ENCODE measurements around the gene TOMM22.
A peak's percentile ranks its signal among the peaks of the same experiment; 100 is the strongest.

The TOMM22 gene

DNA sequence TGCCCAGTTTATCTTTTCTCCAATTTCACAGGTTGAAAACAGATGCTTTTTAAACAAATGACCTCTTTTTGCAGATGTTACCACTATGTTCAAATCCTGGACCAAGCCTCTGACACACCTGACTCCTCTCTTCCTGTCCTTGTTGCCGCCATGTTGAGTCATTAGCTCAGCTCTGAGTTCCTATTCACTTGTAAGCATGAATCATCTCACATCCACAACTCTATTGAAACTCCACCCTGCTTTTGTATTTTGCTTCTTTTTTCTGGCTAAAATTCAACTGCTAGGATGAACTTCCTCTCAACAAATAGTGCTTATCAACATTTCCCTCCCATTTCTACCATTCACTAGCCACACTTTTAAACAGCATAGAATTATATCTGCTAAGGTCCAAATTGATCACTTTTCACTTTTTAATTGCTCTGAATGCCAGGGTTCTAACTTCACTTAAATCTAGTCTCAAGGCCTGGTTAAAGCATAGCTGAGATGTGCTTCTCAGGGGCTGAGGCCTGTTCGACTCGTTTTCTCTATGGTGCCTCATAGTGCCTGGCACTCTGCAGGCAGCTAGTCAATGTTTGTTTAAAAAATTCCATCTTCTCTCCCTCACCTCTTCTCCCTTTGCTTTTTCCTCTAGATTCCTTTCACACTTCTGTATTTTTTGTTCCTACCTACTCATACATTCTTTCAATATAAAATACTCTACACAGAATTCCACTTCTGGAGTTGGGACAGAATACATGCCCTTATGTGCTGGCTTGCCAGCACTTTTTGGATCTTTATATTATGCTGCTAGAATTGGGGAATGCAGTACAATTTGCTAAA lies 15.1 kb downstream of the TOMM22 start:
- DNase-seq, result no peak

DNA sequence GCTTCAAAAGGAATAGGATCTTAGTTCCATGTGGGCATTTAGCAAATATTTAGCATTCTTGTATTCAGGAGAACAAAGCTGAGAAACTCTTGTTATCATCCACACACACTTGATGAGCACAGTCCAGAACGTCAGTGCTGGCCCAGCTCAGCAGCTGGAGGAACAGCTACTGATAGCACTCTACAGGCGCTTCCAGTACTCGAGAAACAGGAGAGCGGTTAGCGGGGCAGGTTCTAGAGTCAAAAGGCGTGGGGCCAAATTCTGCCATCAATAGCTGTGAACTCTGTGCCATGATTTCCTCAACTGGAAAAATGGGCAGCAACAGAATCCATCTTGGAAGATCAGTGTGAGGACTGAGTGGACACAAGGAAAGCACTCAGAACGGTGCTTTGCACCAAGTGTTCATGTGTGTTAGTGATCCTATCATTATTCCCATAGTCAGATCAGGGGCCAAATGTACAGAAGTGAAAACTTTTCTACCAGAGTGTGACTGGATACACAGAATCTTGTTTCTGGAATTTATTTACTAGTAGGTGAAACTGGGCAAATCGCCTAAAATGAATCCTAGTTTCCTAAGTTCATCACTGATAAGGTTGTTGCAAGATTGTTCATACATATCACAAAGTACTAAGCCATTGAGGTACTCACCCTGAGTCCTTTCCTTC lies 15.8 kb downstream of the TOMM22 start:
- no peak for DNase-seq

DNA sequence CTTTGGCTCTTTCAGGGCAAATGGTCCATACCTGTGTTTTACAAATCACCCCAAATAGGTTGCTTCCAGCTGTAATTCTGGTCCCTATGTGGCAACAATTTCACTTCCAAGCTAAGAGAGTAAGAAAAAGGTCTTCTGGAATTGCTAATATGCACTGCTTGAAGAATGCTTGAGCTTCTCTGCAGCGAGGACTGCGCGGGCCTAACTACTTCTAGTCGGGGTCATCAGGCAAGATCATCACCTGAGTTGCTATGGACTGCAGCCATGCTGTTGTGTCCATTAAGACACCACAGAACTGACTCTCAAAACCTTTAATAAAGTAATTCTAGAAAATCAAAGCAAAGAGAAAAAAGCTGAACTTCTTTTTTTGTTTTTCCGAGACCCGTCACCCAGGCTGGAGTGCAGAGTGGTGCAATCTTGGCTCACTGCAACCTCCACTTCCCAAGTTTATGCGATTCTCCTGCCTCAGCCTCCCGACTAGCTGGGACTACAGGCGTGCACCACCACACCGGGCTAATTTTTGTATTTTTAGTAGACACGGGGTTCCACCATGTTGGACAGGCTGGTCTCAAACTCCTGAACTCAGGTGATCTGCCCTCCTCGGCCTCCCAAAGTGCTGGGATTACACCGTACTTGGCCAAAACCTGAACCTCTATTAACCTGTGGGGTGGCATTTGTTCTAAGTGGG lies 16.8 kb downstream of the TOMM22 start:
- DNase-seq, result no peak

DNA sequence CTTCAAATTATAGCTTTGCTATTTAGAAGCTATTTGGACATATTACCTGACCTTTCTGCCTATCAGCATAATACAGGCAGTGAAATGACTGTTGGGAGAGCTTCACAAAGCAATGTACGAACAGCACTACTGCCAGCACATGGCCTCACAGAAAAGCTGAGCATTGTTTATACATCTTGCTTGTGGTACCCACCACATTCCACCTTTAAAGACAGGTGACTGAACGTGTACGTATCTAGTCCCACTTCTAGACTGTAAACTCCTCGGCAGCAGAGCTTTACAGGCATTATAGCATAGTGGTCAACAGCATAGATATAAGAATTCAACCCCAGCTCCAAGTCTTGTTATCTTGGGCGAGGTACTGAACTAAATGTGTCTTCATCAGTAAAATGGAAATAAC lies 17.4 kb downstream of the TOMM22 start:
- DNase-seq, result no peak

DNA sequence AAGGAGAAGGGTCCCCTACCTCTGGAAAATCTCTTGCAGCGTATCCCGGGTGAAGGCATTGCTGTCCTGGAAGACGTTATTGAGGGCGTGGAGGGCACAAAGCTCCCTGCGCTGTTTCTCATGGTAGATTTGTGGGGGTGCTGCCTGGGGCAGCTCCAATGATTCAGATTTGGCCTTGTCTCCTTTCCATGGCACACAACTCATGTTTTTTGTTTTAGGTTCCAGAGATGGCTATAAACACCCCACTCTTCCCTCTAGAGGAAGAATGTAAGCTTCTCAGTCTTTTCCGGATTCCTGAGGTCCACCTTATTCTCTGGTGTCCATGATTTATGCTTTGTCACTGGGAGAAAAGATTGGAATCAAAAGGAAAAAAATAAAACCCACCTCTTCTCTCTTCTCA lies 18.0 kb downstream of the TOMM22 start:
- DNase-seq, result no peak

DNA sequence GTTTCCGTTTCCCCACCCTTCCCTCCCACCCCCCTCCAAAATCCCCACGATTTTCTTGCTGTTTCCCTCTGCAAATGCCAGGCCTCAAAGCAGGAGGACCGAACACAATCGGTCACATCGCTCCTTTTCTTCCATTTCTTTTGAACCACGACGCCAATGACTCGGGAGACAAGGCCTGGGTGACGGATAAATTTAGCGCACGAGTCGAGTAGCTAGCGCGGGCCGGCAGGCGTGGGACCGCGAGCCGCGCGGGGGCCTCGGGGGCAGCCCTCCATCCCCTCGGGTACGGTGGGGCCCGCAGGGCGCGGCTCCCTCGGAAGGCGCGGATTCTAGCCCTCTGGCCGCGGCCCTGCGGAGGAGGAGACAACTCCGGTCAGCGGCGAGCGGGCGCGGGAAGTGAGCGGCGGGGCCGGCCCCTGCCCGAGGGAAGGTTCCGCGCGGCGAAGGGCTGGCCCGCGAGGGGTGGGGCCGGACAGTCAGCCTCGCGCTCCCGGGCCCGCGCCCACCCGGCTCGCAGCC lies 18.6 kb downstream of the TOMM22 start:
- no peak for DNase-seq

DNA sequence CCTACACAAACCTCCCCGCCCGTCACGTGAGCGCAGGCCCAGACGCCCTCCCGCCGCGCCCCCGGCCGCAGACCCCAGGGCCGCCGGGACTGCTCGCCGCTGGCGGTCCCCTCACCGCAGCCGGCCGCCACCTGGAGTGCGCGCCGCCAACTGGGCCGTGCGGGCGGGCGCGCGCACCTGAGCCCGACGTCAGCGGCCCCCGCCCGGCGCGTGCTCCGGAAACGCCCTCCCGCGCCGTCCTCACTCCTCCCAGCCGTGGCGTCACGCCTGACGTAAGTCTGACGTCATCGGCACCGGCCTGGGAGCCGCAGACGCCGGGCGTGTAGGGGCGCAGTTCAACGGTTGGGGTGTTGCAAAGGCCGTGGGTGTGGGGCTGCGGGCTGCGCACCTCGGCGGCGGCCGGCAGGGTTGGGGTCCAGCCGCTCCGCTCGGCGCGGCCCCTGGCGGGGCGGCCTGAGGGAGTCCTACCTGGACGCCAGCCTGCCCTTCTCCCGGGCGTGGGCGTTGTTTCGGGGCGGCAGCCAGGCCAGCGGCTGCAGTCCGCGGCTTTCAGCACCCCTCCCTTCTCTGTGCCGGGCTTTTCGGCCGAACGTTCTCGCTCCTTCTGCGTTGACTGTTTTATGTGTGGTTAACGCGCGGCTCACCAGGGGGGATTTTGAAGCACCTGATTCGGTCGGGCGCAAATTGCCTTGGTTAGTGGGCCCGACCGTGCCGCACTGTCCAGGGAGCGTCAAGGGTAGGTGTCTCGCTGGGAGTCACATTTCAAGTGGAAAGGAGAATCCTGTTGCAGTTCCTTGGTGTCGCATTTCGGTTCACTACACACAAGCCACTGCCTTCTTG lies 19.3 kb downstream of the TOMM22 start, which contains the start of gene JOSD1:
Gene JOSD1 (minus strand): TSS at position 155 of the 840 bp plus-strand sequence. CDS start 956 bp downstream, outside the sequence.
- peak; percentile 95 for DNase-seq

DNA sequence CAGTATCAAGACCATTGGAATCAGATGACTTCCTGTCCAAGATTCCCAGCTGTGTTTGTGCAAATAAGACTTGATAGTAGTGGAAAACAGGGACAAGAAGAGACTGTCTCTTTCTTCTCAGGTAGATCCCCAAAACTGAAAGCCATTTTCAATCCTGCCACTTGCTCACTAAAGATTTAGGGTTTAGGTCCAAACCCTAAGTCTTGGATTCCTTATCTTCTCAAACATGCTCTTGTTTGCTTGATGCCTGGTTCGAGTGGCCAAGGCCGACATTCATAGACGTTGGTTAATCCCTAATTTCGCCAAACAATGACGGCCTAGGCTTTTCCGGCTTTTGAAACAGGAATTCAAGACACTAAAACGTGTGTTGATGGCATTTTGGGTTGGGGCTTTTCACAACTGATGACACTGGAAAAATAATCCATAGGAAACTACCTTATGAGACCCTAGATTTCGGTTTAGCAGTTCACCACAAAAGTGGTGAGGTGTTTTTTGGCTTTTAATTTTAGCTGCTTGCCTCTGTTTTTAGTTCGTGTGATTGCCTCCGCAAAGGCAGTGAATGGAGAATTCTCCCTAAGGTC lies 23.0 kb downstream of the TOMM22 start:
- no peak for DNase-seq

DNA sequence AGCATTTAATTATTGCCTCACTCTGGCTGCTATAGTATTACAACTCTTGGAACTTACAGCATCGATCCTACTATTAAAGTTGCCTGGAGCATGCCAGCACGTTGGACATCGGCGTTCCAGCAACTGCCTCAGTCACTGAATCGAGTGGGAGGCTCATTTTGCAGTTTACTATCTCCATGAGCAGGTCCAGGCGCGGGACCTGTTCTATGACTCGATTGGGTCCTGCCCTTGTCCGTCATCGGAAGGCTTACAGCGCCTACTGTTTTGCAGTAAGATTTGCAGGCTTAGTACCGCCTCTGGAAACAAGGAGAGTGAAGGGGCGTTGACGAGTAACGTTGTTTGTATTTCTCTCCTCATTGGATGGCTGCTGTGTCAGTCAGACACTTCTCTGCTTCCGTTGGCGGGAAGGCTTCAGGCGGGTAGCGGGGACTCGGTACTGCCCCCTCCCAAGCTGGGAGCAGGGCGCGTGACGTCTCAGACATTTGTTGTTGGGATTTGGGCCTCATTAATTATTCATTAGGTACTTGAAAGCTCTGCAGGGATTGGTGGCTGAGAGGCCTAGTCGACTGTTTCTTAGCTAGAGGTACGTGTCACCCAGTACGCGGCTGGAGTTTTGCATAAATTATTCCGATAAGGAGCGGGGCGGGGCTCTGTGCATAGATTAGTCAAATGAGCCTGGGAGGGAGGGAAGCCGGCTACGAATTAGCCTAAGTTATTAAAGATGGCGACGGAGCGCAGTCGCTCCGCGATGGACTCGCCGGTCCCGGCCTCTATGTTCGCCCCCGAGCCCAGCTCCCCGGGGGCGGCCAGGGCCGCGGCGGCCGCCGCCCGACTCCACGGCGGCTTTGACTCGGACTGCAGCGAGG lies 23.7 kb downstream of the TOMM22 start, which contains the start of gene GTPBP1:
Gene GTPBP1 (plus strand): TSS at position 710 of the 866 bp plus-strand sequence. CDS start 12 bp downstream, at position 722.
- peak; percentile 99 for DNase-seq

DNA sequence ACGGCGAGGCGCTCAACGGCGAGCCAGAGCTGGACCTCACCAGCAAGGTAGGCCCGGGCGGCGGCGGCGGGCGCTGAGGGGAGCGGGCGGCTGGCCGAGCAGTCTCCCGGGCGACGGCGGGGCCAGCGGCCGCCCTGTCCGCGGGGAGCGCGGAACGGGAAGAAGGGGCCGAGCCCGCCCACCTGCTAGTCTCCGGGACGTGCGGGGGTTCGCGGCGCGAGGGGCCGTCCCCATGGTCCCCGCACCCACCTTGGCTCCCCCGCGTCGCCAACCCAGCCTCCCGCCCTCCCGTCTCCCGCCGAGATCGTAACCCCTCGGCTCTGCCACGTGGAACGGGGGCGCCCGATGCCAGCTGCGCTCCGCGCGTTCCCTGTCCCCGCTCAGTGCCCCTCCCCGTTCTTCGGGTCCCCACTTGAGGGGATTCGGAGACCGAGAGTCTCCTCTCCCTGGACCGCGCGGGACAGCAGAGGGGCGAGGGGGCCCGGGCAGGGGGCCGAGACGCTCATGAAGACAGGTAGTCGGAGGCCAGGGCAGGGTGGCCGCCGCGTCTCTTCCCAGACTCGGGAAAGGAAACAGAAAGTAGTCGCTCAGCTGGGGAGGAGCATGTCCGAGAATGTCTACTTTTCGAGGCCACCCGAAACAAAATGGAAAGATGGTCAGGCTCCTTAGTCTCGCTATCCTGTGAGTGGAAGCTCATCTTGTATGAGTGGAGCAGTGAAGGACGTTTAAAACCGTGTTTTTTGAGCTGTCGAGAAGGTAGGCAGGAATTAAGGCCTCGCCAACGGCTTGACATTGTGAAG lies 24.5 kb downstream of the TOMM22 start:
- DNase-seq, result peak; percentile 74

DNA sequence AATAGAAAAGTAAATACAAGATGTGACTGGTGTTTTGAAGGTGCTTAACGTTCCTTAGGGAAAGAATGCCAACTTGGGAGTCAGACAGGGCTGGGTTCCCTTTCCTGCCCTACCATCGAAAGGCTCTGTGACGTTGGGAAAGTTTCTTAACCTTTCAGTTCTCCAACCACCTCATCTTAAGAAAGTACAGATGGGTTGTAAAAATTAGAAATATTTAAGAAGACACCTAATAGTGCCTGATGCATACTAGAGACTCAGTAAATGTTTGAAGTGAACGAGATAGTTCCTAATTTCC lies 25.1 kb downstream of the TOMM22 start:
- no peak for DNase-seq

DNA sequence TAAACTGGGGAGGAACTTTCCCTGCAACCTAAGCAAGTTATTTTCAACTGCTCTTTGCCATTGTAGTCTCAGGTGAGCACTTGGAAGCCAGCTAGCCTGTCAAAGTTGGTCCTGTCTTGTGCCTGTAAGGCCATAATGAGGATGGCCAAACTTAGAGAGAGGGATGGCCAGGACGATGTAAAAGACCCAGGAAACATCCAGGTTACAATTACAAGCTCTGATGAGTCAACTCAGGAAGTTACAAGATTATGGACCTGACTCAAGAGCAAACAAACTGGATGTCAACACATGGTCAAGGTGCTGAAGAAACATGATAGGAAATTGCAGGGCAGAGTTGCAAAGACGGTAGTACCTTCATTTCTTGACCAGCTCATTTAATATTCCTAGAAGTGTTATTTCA lies 25.6 kb downstream of the TOMM22 start:
- DNase-seq, result no peak

DNA sequence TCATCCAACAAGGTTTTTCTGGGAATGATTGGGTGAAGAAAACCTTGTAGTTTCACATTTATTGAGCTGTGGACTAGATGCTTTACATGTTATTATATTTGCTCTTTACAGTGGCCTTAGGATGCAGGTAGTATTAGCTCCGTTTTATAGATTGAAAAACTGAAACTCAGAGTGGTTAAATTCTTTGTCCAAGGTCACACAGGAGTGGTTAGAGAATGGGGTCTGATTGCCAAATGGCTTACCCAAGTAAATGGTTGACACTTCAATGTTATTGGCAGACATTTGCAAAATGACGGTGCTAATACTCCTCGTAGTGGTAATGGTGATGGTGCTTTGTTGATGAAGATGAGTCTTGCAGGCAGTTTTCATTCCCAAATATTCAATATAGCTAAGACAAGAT lies 26.2 kb downstream of the TOMM22 start:
- DNase-seq, result no peak

DNA sequence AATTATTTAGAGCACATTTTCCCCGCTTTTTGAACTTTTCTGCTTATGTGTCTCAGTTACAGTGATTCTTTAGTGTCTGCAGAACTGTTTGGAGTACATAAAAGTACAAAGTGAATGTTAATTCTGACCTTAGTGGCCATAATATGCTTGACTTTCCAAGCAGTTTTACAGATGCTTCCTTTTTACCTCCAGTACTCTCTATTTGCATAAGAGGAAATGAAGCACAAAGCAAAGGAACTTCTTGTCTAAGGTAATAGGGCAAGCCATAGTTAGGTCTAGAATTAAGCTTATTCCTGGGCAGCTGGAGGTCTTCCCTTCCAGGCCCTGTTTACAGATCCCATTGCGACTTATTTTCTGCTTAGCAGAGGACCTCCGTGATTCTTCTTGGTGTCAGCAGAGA lies 27.5 kb downstream of the TOMM22 start:
- DNase-seq, result no peak

DNA sequence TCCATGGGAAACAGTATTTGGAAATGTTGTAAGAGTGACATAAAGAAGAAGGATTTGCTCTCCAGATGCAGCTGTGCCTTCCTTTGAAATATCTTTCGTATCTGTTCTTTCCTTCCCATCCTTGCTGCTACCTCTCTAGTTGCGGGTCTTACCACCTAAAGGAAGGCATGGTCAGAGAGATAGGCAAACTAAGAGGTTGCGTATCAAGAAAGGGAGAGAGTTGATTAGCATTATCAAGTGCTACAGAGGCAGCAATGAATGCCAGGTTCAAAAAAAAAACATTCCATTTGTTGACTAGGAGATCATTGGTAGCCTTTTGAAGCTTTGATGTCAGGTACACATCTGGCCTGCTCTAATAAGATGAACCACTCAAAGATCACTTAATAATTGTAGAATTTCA lies 28.6 kb downstream of the TOMM22 start:
- no peak for DNase-seq

DNA sequence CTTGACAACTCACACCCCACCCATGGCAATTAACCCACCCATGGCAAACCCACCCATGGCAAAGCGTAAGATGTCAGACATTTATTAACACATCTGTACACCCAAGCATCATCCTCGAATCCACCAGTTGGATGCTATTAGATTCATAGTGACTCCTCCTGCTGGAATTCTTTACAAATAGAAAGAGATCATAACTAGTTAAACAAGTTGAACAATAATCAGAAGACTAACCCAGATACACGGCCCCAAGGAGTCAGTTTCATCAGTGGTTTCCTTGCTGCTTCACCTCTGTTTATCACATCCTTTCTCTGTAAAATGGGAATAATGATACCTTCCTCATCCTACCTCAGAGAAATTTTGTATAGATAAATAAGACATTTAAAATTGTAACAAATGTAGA lies 29.1 kb downstream of the TOMM22 start:
- no peak for DNase-seq

DNA sequence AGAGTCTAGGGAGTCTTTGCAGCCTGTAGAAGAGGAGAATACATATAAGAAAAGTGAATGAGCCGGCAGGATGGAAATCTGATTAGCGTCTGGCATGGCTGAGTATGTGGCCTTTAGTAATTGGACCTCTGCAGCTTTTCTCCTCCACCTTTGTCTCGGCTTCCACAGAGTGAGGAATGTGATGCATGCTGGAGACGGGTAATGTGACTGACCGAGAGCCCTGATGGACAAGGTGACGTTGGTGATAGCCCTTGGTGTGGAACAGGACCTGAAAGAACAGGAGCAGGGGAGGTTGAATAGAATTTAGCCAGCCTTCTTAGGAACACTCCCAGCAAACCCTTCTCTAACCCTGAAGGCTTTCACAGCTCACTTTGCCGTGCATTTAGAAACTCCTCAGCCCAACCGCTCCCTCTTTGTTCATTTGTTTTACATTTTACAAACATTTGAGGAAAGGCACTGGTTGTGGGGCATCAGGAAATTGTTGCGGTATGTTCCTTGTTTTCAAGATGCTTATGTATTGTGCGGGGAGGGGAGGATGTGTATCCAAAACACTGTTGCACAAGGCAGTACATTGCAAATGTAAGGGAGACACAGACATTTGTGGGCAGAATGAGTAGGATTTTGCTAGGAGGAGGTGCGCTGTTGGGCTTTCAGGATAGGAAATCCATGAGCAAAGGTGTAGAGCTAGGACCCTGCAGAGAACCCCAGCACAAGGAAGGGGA lies 30.9 kb downstream of the TOMM22 start:
- DNase-seq, result no peak

DNA sequence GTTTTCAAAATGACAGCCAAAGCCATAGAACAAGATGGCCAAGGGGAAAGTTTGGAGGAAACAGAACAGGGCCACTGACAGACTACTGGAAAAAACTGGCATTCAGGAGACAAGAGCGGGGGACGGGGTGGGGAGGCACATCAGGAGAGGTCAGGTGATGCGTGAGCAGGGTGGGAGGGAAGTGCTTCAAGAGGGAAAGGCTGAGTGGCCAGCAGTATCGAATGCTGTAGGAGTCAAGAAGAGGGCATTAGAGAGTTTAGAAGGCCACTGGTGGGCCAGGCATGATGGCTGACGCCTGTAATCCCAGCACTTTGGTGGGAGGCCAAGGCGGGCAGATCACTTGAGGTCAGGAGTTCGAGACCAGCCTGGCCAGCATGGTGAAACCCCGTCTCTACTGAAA lies 32.2 kb downstream of the TOMM22 start:
- DNase-seq, result no peak

DNA sequence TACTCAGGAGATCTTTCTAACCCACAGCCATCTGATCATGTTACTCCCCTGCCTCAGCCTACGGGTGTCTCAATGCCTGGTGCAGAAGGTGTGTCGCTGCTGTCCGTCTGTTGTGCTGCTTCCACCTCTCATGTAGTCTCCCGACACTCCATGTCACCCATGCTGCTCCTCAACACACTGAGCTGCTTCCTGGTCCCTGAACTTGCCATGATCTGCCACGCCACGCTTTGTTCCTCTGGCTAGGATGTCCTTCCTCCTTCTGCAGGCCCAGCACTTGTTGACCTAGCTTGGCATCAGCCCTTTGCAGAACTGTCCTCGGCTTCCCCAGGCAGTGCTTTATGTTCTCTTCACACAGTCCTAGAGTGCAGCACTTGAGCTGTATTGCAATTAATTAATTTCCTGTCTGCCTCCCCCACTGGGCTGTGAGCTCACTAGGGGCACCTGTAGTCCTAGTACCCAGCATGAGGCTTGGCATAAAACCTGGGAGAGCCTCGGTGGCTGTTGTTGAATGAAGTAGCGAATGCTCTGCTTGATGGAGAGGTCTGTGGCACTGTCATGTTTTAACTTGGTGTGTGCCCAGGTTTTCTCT lies 33.5 kb downstream of the TOMM22 start:
- DNase-seq, result no peak

Data from femur (tissue), 1 donor.